SU-DHL-6 (cell line): ENCODE data around the gene CFAP161.

Experiments
- H2AFZ ChIP-seq: fragments of 200-600 bp; sonication (generic); 2 replicates; pipeline ENCODE4 v1.6.1; 2014; ENCODE audit warnings: low read depth, mild to moderate bottlenecking, moderate library complexity, mixed read lengths, antibody characterized with exemption, low read length; ENCODE audit not compliant: severe bottlenecking
- H3F3A ChIP-seq: fragments of 200-600 bp; shearing (Covaris generic); 2 replicates; pipeline ENCODE4 v1.6.0; 2016; ENCODE audit warnings: antibody characterized with exemption, mild to moderate bottlenecking; ENCODE audit not compliant: insufficient read depth
- H3K27ac ChIP-seq: fragments of 200-600 bp; sonication (generic); 2 replicates; pipeline ENCODE4 v1.5.1; 2016; ENCODE audit warnings: low read depth, mild to moderate bottlenecking, low read length, moderate library complexity, mixed read lengths
- H3K27me3 ChIP-seq: fragments of 200-600 bp; sonication (generic), shearing (Covaris generic); 2 replicates; pipeline ENCODE4 v1.6.0; 2014; ENCODE audit warnings: mild to moderate bottlenecking, low read length
- H3K36me3 ChIP-seq: fragments of 200-600 bp; sonication (generic); 2 replicates; pipeline ENCODE4 v1.6.1; 2014; ENCODE audit warnings: mild to moderate bottlenecking, low read length, mixed read lengths
- H3K4me2 ChIP-seq: fragments of 300-600, 200-600 bp; shearing (Covaris generic), sonication (generic); 2 replicates; pipeline ENCODE4 v1.6.0; 2014; ENCODE audit warnings: low read length, low read depth, mild to moderate bottlenecking; ENCODE audit not compliant: poor library complexity, severe bottlenecking
- H3K4me3 ChIP-seq: fragments of 200-600 bp; sonication (generic); 2 replicates; pipeline ENCODE4 v1.5.1; 2014; ENCODE audit warnings: antibody characterized with exemption, low read length, mild to moderate bottlenecking, mixed read lengths; ENCODE audit not compliant: insufficient read depth, poor library complexity, severe bottlenecking
- H3K79me2 ChIP-seq: fragments of 200-600 bp; sonication (generic); 2 replicates; pipeline ENCODE4 v1.6.1; 2014; ENCODE audit warnings: mild to moderate bottlenecking, low read length, moderate library complexity; ENCODE audit not compliant: insufficient read depth
- H3K9ac ChIP-seq: fragments of 200-600 bp; sonication (generic); 2 replicates; pipeline ENCODE4 v1.7.0; 2014; ENCODE audit warnings: mild to moderate bottlenecking, low read length
- H3K9me2 ChIP-seq: fragments of 200-600 bp; sonication (generic); replicated peaks from 2 replicates; pipeline ENCODE4 v1.6.1; 2014; ENCODE audit warnings: low read length; ENCODE audit not compliant: insufficient read depth
- H3K9me3 ChIP-seq: fragments of 200-600 bp; sonication (generic); 2 replicates; pipeline ENCODE4 v1.6.1; 2014; ENCODE audit warnings: low read length, mixed read lengths; ENCODE audit not compliant: insufficient read depth
- H4K20me1 ChIP-seq: fragments of 200-600 bp; sonication (generic); 2 replicates; pipeline ENCODE4 v1.6.1; 2014; ENCODE audit warnings: low read depth, mild to moderate bottlenecking, antibody characterized with exemption, low read length, moderate library complexity, mixed read lengths
- CTCF ChIP-seq: fragments of 200-600 bp; sonication (generic); IDR thresholded peaks from one replicate; pipeline ENCODE4 v1.5.1; 2017; ENCODE audit warnings: antibody characterized with exemption, mild to moderate bottlenecking, low read length, moderate library complexity; ENCODE audit not compliant: insufficient read depth, poor library complexity, severe bottlenecking
- EZH2phosphoT487 ChIP-seq: fragments of 200-600 bp; sonication (generic), shearing (Covaris generic); conservative IDR thresholded peaks from 2 replicates; pipeline ENCODE4 v1.6.1; 2018; ENCODE audit warnings: mild to moderate bottlenecking, antibody characterized with exemption, low read length, moderate library complexity, mixed read lengths

Gene CFAP161

DNA sequence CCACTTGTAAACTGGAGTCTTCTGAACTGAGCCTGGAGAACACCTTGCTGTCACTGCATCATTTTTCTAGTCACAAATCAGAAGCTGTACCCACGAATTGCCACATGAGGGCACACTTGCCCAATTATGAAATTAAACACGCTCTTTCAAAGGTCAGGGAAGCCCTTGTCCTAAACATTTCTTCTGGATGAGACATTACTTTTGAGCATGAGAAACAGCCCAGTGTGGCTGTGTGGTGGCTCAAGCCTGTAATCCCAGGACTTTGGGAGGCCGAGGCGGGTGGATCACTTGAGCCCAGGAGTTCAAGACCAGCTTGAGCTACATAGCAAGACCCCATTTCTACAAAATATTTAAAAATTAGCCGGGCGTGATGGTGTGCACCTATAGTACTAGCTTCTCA is 27.5 kb upstream of the CFAP161 start:
- Histone ChIP-seq H4K20me1 (no peaks in the 10 kb centered on the region), H3F3A (no peaks in the 10 kb centered on the region), H3K79me2 (no peaks in the 10 kb centered on the region), H3K9ac (no peak overlapping the region), H3K27ac (no peak overlapping the region), H3K27me3 (0 out of 2 replicates have a peak, but pooled peaks cover 5% of the 10 kb centered on the region), H3K9me3 (no peaks in the 10 kb centered on the region), H2AFZ (no peak overlapping the region), H3K4me3 (no peak overlapping the region), H3K36me3 (no peaks in the 10 kb centered on the region), H3K4me2 (no peak overlapping the region), H3K9me2 (no peaks in the 10 kb centered on the region)
- TF ChIP-seq CTCF, result peak; percentile 59
- no peak for TF ChIP-seq EZH2phosphoT487

- Histone ChIP-seq H3K27me3 (0 out of 2 replicates have a peak, but pooled peaks cover 5% of the 10 kb centered on the region), H2AFZ (no peak overlapping the region), H4K20me1 (no peaks in the 10 kb centered on the region), H3F3A (no peaks in the 10 kb centered on the region), H3K9ac (no peak overlapping the region), H3K9me3 (no peaks in the 10 kb centered on the region), H3K9me2 (no peaks in the 10 kb centered on the region), H3K4me3 (no peak overlapping the region), H3K4me2 (no peak overlapping the region), H3K27ac (no peak overlapping the region), H3K79me2 (no peaks in the 10 kb centered on the region), H3K36me3 (no peaks in the 10 kb centered on the region)
- TF ChIP-seq CTCF (no peak), EZH2phosphoT487 (no peak)
Measured at GRCh38 chr15:81107889-81108288, 26.2 kb upstream of the CFAP161 start.

GRCh38 chr15:81108427-81108826 is 25.6 kb upstream of the CFAP161 start:
- H3K27ac ChIP-seq, result no peak overlapping the region
- no peaks in the 10 kb centered on the region for H3K9me2 ChIP-seq
- 0 out of 2 replicates have a peak, but pooled peaks cover 5% of the 10 kb centered on the region for H3K27me3 ChIP-seq
- no peak overlapping the region for H3K9ac ChIP-seq
- H3K36me3 ChIP-seq, result no peaks in the 10 kb centered on the region
- H4K20me1 ChIP-seq, result no peaks in the 10 kb centered on the region
- H3K79me2 ChIP-seq, result no peaks in the 10 kb centered on the region
- TF ChIP-seq CTCF (no peak), EZH2phosphoT487 (no peak)
- H2AFZ ChIP-seq, result no peak overlapping the region
- no peaks in the 10 kb centered on the region for H3F3A ChIP-seq
- H3K4me2 ChIP-seq, result no peak overlapping the region
- no peak overlapping the region for H3K4me3 ChIP-seq
- no peaks in the 10 kb centered on the region for H3K9me3 ChIP-seq
